ENCODE measurements around the gene ISM2.

DNA sequence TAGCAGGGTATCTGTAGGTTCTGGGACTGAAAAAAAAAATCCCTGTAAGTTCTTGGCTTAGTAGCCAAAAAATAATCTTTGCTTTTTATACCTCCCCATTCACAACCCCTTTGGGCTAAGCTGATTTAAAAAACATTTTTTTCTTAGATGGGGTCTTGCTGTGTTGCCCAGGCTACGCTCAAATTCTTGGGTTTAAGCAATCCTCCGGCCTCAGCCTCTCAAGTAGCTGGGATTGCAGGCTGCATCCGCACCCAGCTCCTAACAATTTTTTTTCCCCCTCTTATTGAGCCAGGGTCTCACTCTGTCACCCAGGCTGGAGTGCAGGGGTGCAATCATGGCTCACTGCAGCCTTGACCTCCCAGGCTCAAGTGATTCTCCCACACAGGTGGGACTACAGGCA is 9.1 kb upstream of the ISM2 start:
- TF ChIP-seq, protein P1, sequence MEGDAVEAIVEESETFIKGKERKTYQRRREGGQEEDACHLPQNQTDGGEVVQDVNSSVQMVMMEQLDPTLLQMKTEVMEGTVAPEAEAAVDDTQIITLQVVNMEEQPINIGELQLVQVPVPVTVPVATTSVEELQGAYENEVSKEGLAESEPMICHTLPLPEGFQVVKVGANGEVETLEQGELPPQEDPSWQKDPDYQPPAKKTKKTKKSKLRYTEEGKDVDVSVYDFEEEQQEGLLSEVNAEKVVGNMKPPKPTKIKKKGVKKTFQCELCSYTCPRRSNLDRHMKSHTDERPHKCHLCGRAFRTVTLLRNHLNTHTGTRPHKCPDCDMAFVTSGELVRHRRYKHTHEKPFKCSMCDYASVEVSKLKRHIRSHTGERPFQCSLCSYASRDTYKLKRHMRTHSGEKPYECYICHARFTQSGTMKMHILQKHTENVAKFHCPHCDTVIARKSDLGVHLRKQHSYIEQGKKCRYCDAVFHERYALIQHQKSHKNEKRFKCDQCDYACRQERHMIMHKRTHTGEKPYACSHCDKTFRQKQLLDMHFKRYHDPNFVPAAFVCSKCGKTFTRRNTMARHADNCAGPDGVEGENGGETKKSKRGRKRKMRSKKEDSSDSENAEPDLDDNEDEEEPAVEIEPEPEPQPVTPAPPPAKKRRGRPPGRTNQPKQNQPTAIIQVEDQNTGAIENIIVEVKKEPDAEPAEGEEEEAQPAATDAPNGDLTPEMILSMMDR (IDR thresholded peaks at IDR 0.05), result no peak
- no peak for TF ChIP-seq ZFX (IDR thresholded peaks at IDR 0.05; ENCODE audit: borderline replicate concordance)

Data from 22Rv1 (cell line).